Measurements from ENCODE around the gene SHC3.
"Not testable (repeated sequence)": the region's sequence is repeated elsewhere in the genome, so short reads cannot be mapped to it uniquely, and the experiment has no call there.

Gene SHC3, protein sequence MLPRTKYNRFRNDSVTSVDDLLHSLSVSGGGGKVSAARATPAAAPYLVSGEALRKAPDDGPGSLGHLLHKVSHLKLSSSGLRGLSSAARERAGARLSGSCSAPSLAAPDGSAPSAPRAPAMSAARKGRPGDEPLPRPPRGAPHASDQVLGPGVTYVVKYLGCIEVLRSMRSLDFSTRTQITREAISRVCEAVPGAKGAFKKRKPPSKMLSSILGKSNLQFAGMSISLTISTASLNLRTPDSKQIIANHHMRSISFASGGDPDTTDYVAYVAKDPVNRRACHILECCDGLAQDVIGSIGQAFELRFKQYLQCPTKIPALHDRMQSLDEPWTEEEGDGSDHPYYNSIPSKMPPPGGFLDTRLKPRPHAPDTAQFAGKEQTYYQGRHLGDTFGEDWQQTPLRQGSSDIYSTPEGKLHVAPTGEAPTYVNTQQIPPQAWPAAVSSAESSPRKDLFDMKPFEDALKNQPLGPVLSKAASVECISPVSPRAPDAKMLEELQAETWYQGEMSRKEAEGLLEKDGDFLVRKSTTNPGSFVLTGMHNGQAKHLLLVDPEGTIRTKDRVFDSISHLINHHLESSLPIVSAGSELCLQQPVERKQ

DNA sequence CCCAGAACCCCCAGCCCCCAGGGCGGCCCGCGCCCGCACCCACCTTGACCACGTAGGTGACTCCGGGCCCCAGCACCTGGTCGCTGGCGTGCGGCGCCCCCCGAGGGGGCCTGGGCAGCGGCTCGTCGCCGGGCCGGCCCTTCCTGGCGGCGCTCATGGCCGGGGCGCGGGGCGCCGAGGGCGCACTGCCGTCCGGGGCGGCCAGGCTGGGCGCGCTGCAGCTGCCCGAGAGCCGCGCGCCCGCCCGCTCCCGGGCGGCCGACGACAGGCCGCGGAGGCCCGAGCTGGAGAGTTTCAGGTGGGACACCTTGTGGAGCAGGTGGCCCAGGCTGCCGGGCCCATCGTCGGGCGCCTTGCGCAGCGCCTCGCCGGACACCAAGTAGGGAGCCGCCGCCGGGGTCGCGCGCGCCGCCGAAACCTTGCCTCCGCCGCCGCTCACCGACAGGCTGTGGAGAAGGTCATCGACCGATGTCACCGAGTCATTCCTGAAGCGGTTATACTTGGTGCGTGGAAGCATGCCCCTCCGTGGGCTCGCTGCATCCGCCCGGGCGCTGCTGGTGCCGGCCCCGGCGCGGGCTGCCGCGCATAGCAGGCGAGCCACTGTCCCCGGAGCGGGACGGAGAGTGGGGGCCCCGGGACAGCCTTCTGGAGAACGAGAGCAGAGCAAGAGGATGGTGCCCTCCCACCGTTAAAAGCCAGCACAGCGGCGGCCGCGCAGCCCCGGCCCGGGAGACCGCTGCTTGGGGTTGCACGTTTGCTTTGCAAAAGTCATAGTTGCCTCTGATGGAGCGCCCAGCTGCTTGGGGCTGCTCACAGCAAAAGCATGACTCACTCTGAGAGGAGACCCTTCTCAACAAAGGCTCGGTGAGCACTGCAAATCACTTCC is at the start of gene SHC3:
TSS of gene SHC3 (minus strand) at position 875 of the 886 bp plus-strand sequence. CDS start at position 517, 358 bp downstream.
- DNase-seq = no peak

DNA sequence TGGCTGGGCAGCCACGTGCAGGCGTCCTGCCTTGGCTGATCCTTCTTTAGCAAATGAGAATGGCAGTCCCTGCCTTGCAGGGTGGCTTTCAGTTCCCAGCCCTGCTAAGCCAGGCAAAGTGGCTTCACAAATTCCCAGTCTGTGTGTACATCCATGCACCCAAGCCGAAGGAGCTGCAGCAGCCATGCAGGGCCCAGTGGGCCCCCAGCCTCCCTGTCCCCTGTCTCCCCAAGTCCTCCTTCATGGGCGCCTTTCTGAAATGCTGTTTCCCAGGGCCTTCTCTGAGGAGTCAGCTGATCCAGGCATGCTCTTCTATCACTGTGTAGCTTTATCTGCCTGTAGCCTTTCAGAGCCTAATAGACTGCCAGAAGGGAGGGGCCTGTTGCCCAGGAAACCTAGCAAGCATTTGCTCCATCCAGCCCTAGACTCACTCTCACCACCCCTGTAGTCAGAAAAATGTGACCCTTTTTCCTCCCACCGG is 47.4 kb upstream of the SHC3 start:
- no peak for DNase-seq

DNA sequence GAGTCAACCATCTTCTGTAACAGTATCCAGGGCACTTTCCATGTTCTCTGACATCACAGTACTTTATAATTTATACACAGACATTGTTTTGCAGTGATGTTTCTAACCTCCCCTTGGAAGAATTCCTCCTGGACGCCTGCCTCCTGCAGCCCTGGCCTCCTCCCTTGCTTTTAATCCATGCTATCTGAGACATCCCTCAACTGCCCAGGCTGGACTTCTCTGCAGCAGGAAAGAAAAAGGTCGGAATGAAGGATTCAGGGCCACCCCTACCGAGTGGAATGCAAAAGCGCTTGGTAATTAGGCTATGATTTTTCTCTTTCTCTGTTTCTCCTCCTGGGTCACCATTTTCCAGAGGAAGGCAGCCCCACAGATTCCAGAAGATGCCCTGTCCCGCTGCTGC is 47.0 kb upstream of the SHC3 start:
- no peak for DNase-seq

DNA sequence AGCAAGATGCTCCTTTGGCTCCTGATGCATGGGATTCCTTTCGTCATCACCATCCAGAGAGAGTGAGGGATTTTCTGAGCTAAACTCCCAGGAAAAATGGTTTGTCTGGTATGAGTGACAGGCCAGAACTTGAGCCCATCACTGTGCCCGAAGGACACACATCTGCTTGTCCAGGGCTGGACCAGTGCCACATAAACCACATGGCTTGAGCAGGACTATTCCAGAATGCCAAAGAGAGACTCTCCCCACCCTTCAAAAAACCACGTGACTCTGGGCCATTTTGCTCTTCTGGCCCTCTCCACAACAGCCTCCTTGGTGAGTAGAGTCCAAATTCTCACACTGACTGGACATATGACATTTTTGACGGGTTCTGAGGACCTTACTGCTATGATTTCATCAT is 46.4 kb upstream of the SHC3 start:
- no peak for DNase-seq

DNA sequence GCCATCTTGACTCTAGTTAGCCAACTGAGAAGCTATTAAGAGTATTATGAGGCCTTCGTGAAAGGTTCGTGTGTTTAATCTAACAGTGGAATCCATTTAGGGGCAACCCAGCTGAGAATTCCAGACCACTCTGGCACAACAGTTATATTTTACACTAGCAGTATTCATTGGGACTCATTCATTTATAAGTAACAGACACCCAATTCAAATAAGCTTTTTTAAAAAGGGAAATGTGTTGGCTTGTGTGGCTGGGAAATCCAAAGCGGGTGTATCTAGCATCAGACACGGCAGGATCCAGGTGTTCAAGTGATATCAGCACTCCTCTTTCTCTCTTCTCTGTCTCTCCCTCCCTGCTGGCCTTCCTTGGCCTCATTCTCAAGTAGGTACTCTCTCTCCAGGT is 46.0 kb upstream of the SHC3 start:
- DNase-seq = no peak

DNA sequence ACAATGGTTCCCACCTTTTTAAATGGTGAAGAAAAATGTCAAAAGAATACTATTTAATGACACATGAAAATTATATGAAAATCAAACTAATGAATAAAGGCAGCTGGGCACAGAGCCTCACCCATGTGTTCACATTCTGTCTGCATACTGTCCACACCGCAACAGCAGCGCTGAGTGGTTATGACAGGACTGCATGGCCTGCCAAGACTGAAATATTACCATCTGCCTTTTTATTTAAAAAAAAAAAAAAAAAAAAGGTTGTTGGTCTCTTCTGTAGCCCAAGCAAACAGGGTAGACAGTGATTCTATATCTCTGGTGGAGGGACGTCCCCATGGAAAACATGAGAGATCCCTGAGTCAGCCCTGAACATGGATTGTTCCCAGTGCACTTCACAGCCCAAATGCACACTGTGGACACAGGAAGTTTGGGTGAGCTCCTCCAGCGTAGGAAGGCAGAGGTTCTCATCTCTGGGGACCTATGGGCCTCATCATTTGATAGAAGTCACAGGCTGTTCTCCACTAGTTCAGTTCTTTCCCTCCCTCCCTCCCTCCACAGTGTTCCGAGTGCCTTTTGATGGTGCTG is 44.9 kb upstream of the SHC3 start:
- DNase-seq = no peak

DNA sequence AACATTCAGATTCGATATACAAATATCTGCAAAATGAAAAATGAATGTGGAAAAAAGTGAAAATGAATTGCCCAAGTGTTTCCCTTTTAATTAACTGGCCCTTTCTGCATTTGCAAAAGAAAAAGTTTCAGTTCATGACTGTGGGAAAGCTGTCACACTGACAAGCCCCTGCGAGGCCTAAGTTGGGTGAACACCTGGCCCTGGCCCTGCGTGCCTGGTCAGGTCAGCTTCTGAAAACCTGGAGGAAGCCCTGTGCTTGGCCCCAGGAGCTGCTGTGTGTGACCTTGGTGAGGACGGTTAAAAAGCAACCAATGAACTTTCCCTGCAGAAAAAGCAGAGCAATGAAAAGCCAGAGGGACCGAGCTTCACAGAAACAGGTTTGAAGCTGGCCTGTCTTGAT is 41.0 kb upstream of the SHC3 start:
- DNase-seq = no peak

DNA sequence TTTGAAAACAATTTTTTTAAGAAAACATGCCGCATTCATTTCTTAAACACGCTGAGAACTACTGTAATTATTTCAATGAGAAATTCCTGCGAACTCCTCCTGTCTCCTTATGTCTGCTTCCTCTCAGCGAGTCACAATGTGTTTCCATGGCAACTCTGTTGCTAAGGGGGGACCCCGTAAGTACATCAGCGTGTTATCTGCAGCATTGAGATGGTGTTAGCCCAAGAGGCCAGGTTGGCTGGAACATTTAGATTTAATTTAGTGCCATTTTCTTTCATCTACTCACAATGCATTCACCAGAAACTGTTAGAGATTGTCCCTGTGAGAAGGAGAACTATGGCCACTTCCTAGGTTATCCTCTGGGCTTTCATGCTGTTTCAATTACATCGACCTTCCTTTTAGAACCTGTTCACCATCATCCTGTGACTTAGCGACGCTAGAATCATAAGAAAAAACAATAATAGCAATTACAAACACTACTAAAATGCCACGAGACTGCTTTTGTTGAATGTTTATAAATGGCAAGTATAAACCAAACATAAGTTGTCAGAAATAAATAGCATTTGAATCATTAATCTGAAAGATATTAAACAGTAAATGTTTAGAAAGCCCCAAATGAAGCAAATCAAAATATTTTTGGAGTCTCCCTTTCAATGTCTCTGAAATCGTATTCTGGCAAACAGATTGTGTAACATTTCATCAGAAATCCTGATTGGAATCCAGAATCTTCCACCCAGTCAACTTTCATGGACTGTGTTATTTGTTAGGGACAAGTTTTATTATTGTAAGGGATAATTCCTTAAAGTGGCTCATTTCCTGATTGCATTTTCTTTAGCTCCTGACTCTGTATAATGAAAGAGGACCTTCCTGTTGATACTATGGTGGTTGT is 39.7 kb upstream of the SHC3 start:
- DNase-seq = no peak

DNA sequence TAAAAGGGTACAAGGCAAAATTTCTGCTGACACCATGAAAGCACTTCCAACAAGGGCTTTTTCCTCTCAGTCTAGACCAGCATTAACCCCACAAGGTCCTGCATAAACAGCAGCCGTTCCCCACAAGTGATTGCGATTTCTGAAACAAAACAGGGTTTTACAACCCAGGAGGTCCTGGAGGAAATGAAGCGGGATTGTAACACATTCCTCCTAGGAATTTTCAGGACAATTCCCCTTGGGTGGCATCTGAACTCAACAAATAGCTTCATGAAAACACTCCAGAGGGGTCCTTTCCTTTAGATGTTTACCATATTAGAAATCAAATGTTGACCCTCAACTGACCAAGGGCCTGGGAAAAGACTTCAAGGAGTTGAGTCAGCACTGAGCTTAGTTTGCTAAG is 36.7 kb upstream of the SHC3 start:
- DNase-seq = no peak

DNA sequence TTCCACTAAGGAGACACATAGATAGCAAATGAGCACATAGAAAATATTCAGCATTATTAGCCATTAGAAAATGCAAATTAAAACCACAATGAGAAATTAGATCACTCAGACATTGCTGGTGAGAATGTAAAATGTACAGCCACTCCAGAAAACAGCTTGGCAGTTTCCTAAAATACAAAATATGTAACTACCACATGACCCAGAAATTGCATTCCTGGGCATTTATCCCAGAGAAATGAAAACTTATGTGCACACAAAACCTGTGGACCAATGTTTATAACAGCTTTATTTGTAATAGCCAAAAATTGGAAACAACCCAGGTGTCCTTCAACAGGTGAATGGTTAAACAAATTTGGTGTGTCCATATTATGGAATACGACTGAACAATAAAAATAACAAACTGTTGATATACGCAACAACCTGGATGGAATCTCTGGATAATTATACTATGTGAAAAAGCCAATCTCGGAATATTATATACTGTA is 34.8 kb upstream of the SHC3 start:
- no peak for DNase-seq

DNA sequence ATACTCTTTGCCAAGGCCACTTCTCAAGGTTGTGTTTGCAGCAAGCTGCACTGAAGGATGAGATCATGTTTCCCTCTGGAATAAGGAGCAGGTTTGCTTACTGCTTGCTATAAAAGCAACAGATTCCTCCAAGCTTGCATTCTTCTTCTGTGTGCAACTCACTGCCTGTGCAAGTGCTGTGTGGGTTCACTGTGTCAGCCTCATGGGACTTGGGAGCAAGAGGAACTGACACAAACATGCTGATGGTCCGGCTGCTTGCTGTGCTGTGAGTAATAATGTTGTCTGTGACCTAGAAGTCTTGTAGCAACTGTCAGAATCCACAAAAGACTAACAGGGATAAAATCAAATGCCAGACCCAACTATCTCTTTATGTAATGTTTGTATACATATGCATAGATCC is 33.6 kb upstream of the SHC3 start:
- DNase-seq = no peak

DNA sequence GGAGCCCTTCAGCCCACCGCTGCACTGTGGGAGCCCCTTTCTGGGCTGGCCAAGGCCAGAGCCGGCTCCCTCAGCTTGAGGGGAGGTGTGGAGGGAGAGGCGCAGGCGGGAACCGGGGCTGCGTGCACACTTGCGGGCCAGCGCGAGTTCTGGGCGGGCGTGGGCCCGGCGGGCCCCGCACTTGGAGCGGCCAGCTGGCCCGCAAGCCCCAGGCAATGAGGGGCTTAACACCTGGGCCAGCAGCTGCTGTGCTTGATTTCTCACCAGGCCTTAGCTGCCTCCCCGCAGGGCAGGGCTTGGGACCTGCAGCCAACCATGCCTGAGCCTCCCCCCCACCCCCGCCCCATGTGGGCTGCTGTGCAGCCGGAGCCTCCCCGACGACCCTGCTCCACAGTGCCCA is 30.7 kb upstream of the SHC3 start:
- DNase-seq = not testable (repeated sequence)

DNA sequence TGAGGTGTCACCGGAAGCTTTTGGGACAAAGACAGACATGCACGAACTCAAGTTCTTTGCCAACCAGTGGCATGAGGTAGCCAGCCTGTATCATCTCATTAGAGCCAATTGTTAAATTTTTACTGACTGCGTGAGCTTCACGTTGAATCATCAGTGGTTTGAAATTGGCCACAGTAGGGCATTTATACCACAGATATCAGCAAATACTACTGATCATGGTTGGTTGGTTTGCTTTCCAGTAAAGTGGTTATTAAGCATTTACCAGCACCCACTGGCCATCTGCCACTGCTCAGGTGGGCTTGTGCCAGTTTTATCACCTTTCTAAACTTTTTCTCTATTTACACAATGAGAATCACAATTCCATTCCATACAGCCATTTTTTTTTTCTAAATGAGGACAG is 28.4 kb upstream of the SHC3 start:
- no peak for DNase-seq

DNA sequence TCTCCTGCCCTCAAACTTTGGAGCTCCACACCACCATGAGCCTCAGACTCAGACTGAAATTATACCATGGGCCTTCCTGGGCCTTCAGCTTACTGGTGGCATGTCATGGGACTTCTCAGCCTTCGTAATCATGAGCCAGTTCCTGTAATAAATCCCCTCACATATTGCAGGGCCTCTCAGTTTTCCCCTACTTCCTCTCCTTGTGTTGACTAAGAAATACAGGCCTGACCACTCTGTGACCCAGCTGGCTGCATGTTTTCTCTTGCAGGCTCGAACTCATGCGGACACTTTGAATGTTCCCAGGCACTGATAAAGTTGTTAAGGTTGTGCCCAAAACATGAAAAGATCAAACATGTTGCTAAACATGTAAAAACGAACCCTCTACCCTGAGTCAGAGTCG is 26.2 kb upstream of the SHC3 start:
- DNase-seq = no peak

DNA sequence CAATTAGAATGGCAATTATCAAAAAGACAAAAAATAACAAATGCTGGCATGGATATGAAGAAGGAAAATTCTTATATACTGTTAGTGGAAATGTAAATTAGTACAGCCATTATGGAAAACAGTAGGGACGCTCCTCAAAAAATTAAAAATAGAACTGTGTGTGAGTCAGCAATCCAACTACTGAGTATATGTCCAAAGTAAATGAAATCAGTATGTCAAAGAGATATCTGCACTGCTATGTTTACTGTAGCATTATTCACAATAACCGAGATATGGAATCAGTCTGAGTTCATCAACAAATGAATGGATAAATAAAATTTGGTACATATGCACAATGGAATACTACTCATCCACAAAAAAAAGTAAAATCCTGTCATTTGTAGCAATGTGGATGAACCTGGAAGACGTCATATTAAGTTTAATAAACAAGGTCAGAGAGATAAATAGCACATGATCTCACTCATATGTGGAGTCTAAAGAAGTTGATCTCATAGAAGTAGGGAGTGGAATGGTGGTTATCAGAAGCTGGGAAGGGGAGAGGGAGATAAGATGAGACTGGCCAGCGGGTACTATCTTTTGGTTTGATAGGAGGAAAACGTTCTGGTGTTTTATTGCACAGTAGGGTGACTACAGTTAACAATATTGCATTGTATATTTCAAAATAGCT is 16.6 kb upstream of the SHC3 start:
- DNase-seq = no peak

DNA sequence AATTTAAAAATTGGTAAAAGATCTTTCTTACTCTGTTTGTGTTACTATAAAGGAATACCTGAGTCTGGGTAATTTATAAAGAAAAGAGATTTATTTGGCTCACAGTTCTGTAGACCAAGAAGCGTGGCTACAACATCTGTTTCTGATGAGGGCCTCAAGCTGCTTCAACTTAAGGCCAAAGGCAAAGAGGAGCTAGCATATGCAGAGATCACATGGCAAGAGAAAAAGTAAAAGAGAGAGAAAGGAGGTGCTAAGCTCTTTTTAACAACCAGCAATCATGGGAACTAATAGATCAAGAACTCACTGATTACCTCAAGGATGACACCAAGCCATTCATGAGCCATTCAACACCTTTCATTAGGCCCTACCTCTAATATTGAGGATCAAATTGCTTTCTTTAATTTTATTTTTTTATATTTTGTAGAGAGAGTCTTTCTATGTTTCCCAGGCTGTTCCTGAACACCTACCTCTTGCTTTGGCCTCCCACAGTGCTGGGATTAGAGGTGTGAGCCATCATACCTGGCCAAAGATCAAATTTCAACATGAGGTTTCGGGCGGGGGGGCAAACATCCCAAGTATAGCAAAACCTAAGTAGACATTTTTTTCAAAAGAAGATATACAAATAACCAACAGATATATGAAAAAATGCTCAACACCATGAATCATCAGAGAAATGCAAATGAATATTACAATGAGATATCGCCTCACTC is 16.0 kb upstream of the SHC3 start:
- DNase-seq = no peak

DNA sequence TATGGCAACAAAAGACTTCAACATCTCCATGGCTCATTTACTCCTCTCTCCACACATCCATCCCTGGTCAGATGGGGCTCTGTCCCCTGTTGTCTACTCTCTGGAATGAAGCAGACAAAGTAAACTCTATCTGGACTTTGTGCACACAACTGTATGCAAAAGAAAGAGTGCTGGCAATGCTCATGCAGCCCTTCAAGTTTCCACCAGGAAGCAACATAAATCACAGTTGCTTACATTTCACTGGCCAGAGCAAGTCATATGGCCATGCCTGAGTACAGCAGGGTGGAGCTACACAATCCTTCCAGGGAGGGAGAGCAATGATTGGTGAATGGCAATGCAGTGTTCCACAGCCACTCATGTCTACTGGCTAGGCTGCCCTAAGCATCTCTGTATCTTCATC is 12.4 kb upstream of the SHC3 start:
- no peak for DNase-seq

DNA sequence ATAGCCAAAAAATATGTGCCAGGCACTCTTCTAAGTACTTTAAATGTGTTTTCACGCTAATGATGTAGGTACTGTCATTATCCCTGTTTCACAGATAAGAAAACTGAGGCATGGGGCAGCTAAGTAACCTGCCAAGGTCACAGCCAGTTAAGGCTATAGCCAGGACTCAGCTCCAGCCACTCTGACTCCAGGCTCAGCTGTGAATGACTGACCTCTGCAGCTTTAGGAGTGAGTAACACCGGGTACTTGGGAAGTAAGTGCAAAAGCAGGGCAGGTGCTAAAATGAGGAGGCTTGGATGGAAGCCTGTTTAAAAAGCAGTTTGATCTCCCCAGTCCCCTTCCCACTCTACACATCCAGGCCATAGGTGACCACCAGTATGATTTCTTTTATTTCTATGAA is 10.6 kb upstream of the SHC3 start:
- no peak for DNase-seq

DNA sequence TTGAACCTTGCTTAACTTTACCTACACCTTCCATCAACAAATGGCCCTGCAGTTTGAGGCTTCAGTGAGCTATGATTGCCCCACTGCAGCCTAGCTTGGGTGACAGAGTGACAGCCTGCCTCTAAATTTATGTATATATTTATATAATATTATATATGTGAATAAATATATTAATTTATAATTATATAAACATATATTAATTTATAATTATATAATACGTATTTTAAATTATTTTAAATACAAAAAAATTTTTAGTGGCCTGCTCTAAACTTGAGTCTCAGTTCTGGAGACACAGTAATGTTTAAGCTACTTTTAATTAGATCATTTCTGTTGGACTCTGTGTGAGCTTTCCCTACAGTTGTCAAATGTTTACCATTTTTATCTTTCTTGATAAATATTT is 9.3 kb upstream of the SHC3 start:
- no peak for DNase-seq

DNA sequence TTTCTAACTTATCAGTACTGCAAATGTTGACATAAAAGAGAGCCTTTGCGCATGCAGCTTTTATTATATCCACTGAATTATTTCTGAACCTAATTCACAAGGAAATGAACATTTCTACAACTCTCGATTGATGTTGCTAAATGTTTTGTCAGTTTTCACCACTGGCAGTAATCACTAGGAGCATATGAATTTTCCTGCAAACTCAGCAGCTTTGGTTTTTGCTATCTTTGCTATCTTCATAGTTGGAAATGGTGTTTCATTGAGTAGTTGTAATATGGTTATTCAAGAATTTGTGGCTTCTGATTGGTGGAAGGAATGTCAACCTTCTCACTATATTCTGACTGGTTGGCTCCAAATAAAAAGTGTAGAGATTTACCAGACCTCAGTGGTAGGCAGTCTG is 8.9 kb upstream of the SHC3 start:
- no peak for DNase-seq

DNA sequence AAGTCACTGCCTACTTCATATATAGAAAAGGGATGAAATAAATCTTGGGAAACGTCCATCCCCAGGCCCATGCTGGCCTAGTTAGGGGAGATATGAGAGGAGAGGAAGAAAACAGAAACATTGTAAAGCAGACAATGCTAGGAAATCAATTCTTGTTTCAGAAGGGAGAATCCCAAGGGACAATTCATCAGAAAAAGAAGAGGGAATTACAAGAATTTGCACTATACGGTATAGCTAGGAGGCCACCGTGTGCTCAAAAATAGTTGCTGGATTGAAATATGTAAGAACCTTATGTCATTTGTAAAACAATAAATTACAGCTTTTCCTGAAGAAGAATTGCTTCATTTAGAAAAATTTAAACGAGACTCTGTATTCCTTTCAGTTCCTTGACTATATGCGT is 8.3 kb upstream of the SHC3 start:
- DNase-seq = no peak
